NCI-H128 (cell line): ENCODE measurements around the gene COQ9.
"Not testable (repeated sequence)": the region's sequence is repeated elsewhere in the genome, so short reads cannot be mapped to it uniquely, and the experiment has no call there.

Experiments
- DNase-seq: peaks from one replicate; lab custom pipeline; 2025; ENCODE audit not compliant: unreplicated experiment; lab: John Stamatoyannopoulos, UW

Gene COQ9

GRCh38 chr16:57484515-57485005 lies 37.3 kb downstream of the COQ9 start:
- DNase-seq = no peak

- DNase-seq = no peak
Measured at GRCh38 chr16:57485091-57485915, 38.0 kb downstream of the COQ9 start.

GRCh38 chr16:57485916-57486857 lies 38.9 kb downstream of the COQ9 start, which contains the start of gene DOK4:
DOK4 (minus strand) TSS chr16:57486493; CDS start chr16:57479507, 6,986 bp downstream.
- DNase-seq = peak; percentile 10

GRCh38 chr16:57486858-57487834 lies 39.9 kb downstream of the COQ9 start:
- DNase-seq = no peak

GRCh38 chr16:57489229-57489628 lies 42.0 kb downstream of the COQ9 start:
- DNase-seq = no peak

GRCh38 chr16:57493767-57494166 lies 46.5 kb downstream of the COQ9 start:
- no peak for DNase-seq

GRCh38 chr16:57497121-57497520 lies 49.8 kb downstream of the COQ9 start:
- no peak for DNase-seq

- DNase-seq = no peak
Measured at GRCh38 chr16:57498031-57498430, 50.8 kb downstream of the COQ9 start.

- DNase-seq = not testable (repeated sequence)
Measured at GRCh38 chr16:57499941-57500340, 52.7 kb downstream of the COQ9 start.

- DNase-seq = no peak
Measured at GRCh38 chr16:57500578-57501111, 53.4 kb downstream of the COQ9 start.

GRCh38 chr16:57501492-57501891 lies 54.2 kb downstream of the COQ9 start:
- DNase-seq = no peak

- no peak for DNase-seq
Measured at GRCh38 chr16:57502048-57502775, 54.9 kb downstream of the COQ9 start.

- peak; percentile 21 for DNase-seq
Measured at GRCh38 chr16:57503366-57503765, 56.1 kb downstream of the COQ9 start.

- no peak for DNase-seq
Measured at GRCh38 chr16:57504001-57504400, 56.7 kb downstream of the COQ9 start.

GRCh38 chr16:57504491-57504890 lies 57.2 kb downstream of the COQ9 start:
- DNase-seq = no peak

- no peak for DNase-seq
Measured at GRCh38 chr16:57505169-57505568, 57.9 kb downstream of the COQ9 start.

GRCh38 chr16:57507136-57508034 lies 60.1 kb downstream of the COQ9 start:
- peak; percentile 2 for DNase-seq

- no peak for DNase-seq
Measured at GRCh38 chr16:57508035-57508425, 60.8 kb downstream of the COQ9 start.
